ENCODE results near the gene GUCA1A.
"Not testable (repeated sequence)": the region's sequence is repeated elsewhere in the genome, so short reads cannot be mapped to it uniquely, and the experiment has no call there.

Gene GUCA1A

GRCh38 chr6:42216495-42216894 lies 43.3 kb downstream of the GUCA1A start:
- not testable (repeated sequence) for DNase-seq

- no peak for DNase-seq
Observed at GRCh38 chr6:42217157-42217518, 44.0 kb downstream of the GUCA1A start.

GRCh38 chr6:42217519-42218367 lies 44.6 kb downstream of the GUCA1A start, which contains the start of gene MRPS10:
TSS of gene MRPS10 (minus strand) at chr6:42217861. CDS start at chr6:42217849, 12 bp downstream.
- DNase-seq: peak; percentile 88

- no peak for DNase-seq
Observed at GRCh38 chr6:42220807-42221206, 47.6 kb downstream of the GUCA1A start.

GRCh38 chr6:42221546-42221945 lies 48.4 kb downstream of the GUCA1A start:
- DNase-seq: no peak

GRCh38 chr6:42222448-42222847 lies 49.3 kb downstream of the GUCA1A start:
- DNase-seq: no peak

GRCh38 chr6:42224222-42225028 lies 51.3 kb downstream of the GUCA1A start:
- no peak for DNase-seq

- DNase-seq: no peak
Observed at GRCh38 chr6:42225029-42225339, 51.8 kb downstream of the GUCA1A start.

- no peak for DNase-seq
Observed at GRCh38 chr6:42225419-42225818, 52.3 kb downstream of the GUCA1A start.

- DNase-seq: no peak
Observed at GRCh38 chr6:42226161-42226611, 53.0 kb downstream of the GUCA1A start.

GRCh38 chr6:42226645-42227143 lies 53.5 kb downstream of the GUCA1A start:
- no peak for DNase-seq

GRCh38 chr6:42227173-42227850 lies 54.1 kb downstream of the GUCA1A start:
- DNase-seq: no peak

GRCh38 chr6:42228305-42228704 lies 55.1 kb downstream of the GUCA1A start:
- DNase-seq: no peak
